Uterus (tissue), 4 donors: ENCODE measurements around the gene SETBP1. TPM values are rescaled to one million over a fixed set of nuclear protein-coding genes. Genes with fewer than 3 reads are reported as not detected.
A peak's percentile ranks its signal among the peaks of the same experiment; 100 is the strongest.

Source experiments
- DNase-seq, 2 donors: peaks; one replicate each; pipeline ENCODE4 v3.0.0-alpha.2; 2019 to 2020
- H3K27ac ChIP-seq, 2 donors: fragments of 200-600 bp; sonication (generic); 1 replicate in 1 of 2; 2 replicates in 1 of 2; pipeline ENCODE4 v1.5.1; 2016 to 2018
- H3K27me3 ChIP-seq, 2 donors: fragments of 200-600 bp; sonication (generic); one replicate each; pipeline ENCODE4 v1.5.1; 2018 to 2019; ENCODE audit warnings: control low read depth in 1 of 2
- H3K36me3 ChIP-seq, 2 donors: fragments of 200-600 bp; sonication (generic); one replicate each; pipeline ENCODE4 v1.5.1; 2019; ENCODE audit warnings: control low read depth in 1 of 2
- H3K4me1 ChIP-seq, 2 donors: fragments of 200-600 bp; sonication (generic); one replicate each; pipeline ENCODE4 v1.5.1; 2018 to 2019; ENCODE audit warnings: control low read depth in 1 of 2
- H3K4me3 ChIP-seq, 2 donors: fragments of 200-600 bp; sonication (generic); 1 replicate in 1 of 2; 2 replicates in 1 of 2; pipeline ENCODE4 v1.5.1; 2018 to 2019; ENCODE audit warnings: mild to moderate bottlenecking in 1 of 2
- H3K9me3 ChIP-seq, 2 donors: fragments of 200-600 bp; sonication (generic); one replicate each; pipeline ENCODE4 v1.5.1; 2019; ENCODE audit warnings: control low read depth in 1 of 2
- POLR2A ChIP-seq, 2 donors: fragments of 450-650 bp; IDR thresholded peaks; one replicate each; pipeline ENCODE4 v1.6.1; 2016; ENCODE audit warnings: antibody characterized with exemption in 2 of 2, mild to moderate bottlenecking in 1 of 2, moderate library complexity in 1 of 2
- intact Hi-C: fragments of 100-400 bp; cut with DNase I; formaldehyde crosslinking; loops from one replicate; pipeline ENCODE4 v1.15.1; 2023; ENCODE audit warnings: low total_unique reads
- total RNA-seq, 4 donors: library from RNA; depleted of rRNA in 3 of 4; stranded (reverse); fragments of >200 nt in 3 of 4; gene quantifications; one replicate each; pipeline versions ENCODE4 v1.1.0 to v1.2.4, GENCODE V29; 2014 to 2023
- TF ChIP-seq, protein P1 (sequence below), 4 experiments: fragments of 200-600 bp in 2 of 4; fragments of 450-650 bp in 2 of 4; sonication (generic) in 2 of 4; IDR thresholded peaks; one replicate each; pipeline ENCODE4 v1.5.1; 2016 to 2019; ENCODE audit warnings: antibody characterized with exemption in 4 of 4, mild to moderate bottlenecking in 2 of 4, moderate library complexity in 1 of 4
- donor health status: DM: yes; HTN: yes; CAD: no.

Gene SETBP1
- total RNA-seq, 4 donors from 2014 or later, result 16.8 to 74.0 (median 36.9) TPM

DNA sequence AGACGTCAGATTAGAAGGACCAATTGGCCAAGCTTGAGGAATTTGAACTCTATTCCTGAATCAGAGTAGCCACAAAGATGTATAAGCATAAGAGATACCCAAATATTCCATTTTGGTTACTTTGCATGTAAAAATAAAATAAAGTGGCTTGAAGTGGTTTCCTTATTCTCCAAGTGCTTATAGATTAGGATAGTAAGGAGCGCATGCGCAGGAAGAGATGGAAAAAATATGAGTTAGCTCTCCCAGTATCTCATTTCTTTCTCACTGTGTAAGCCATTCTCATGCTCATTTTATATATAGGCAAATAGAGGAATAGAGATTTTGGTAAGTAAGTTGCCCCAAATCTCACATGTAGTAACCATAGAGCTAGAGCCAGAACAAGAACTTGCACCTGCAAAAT, 241.3 kb downstream of the SETBP1 start:
- no peaks in the 10 kb centered on the region for H3K36me3 ChIP-seq
- peaks cover 0 to 10% of the 10 kb centered on the region in 2 donors for H3K4me1 ChIP-seq
- H3K27me3 ChIP-seq, result no peaks in the 10 kb centered on the region
- no peak for DNase-seq
- no peak overlapping the region for H3K27ac ChIP-seq
- TF ChIP-seq POLR2A (IDR thresholded peaks at IDR 0.05), result no peak
- TF ChIP-seq, protein P1, sequence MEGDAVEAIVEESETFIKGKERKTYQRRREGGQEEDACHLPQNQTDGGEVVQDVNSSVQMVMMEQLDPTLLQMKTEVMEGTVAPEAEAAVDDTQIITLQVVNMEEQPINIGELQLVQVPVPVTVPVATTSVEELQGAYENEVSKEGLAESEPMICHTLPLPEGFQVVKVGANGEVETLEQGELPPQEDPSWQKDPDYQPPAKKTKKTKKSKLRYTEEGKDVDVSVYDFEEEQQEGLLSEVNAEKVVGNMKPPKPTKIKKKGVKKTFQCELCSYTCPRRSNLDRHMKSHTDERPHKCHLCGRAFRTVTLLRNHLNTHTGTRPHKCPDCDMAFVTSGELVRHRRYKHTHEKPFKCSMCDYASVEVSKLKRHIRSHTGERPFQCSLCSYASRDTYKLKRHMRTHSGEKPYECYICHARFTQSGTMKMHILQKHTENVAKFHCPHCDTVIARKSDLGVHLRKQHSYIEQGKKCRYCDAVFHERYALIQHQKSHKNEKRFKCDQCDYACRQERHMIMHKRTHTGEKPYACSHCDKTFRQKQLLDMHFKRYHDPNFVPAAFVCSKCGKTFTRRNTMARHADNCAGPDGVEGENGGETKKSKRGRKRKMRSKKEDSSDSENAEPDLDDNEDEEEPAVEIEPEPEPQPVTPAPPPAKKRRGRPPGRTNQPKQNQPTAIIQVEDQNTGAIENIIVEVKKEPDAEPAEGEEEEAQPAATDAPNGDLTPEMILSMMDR (IDR thresholded peaks at IDR 0.05), result no peak
- intact Hi-C loops, result no loop called here
- H3K9me3 ChIP-seq, result no peaks in the 10 kb centered on the region
- H3K4me3 ChIP-seq, result no peak overlapping the region

GRCh38 chr18:44922968-44923367, 242.3 kb downstream of the SETBP1 start:
- Histone ChIP-seq H3K9me3 (no peaks in the 10 kb centered on the region), H3K4me1 (peaks cover 0 to 10% of the 10 kb centered on the region in 2 donors), H3K4me3 (no peak overlapping the region), H3K27ac (peak overlapping the region in 1 of 2 donors; percentile 3), H3K27me3 (no peaks in the 10 kb centered on the region), H3K36me3 (no peaks in the 10 kb centered on the region)
- TF ChIP-seq, protein P1 (IDR thresholded peaks at IDR 0.05), result no peak
- TF ChIP-seq POLR2A (IDR thresholded peaks at IDR 0.05), result no peak
- intact Hi-C loops, result no loop called here
- no peak for DNase-seq

DNA sequence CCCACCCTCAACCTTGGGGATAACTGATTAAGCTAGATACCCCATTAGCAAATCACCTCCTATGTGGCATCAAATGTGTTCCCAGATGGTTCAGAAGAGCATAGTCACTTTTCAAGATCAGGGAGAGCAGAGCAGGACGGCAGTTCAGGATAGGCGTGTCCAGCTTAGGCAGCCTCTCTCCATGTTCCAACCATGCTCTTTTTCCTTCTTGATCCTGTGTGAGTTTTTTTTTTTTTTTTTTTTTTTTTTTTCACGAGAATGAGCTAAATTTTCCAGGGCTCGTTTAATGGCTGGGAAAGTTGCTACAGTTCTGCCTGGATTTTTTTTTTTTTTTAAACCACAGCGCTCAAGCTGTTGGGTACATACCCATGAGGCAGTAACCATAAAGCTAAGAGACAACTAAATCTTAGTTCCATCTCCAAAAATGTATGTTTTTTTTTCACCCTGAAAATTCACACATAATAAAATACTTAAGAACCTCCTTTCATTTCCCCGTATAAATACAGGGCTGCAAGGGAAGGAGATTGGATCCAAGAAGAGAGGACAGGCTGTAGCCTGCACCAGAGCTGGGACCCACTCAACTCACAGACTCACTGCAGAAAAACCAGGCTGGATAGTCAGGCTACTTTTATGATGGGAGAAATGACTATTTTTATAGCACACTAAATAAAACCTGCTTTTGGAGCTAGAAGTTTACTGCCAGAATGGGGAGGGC, 244.3 kb downstream of the SETBP1 start:
- DNase-seq, result no peak
- H3K27me3 ChIP-seq, result no peaks in the 10 kb centered on the region
- TF ChIP-seq POLR2A (IDR thresholded peaks at IDR 0.05), result no peak
- TF ChIP-seq, protein P1 (IDR thresholded peaks at IDR 0.05), result no peak
- no peaks in the 10 kb centered on the region for H3K9me3 ChIP-seq
- intact Hi-C loops, result no loop called here
- peaks cover 0 to 6% of the 10 kb centered on the region in 2 donors for H3K4me1 ChIP-seq
- H3K36me3 ChIP-seq, result no peaks in the 10 kb centered on the region
- H3K27ac ChIP-seq, result peak overlapping the region; percentile 65 to 89
- no peak overlapping the region for H3K4me3 ChIP-seq

DNA sequence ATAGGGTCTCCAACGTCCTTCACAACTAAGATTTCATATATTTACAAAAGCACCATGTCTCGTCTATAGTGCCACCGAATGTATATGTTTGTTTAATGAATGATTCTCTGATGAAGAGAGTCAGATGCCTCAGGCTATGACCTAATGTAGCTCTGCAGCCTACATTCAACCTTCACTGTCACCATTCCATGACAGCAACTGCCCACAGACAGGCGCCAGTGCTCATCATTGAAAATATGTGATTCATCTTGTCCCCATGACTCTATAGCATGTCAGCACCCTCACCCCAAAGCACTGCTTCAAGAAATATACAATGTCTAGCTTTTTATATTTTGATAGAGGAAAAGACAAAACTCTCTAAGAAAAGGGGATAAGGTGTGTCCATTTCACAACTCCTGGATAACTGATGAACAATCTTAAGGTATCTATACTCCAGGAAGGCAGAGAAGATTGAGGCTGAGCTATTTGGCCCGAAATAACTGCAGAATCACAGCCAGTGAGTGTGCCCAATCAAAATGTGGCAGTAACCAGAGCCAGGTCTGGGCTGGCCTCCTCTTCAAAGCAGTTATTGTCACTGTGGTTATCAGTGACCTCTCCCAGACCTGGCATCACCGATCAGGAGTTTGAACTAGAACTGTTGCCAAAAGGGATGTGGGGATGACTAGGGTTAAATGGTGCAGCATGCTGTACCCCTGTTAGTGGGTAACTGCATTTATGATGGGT, 246.6 kb downstream of the SETBP1 start:
- intact Hi-C loops, result no loop called here
- Histone ChIP-seq H3K9me3 (no peaks in the 10 kb centered on the region), H3K27me3 (no peaks in the 10 kb centered on the region), H3K4me1 (peaks cover 0 to 6% of the 10 kb centered on the region in 2 donors), H3K36me3 (no peaks in the 10 kb centered on the region), H3K4me3 (no peak overlapping the region), H3K27ac (peak overlapping the region in 1 of 2 donors; percentile 89)
- no peak for DNase-seq
- TF ChIP-seq, protein P1 (IDR thresholded peaks at IDR 0.05), result no peak
- TF ChIP-seq POLR2A (IDR thresholded peaks at IDR 0.05), result no peak

GRCh38 chr18:44934901-44935300, 254.2 kb downstream of the SETBP1 start:
- DNase-seq, result no peak
- intact Hi-C loops, result no loop called here
- Histone ChIP-seq H3K4me3 (no peak overlapping the region), H3K36me3 (no peaks in the 10 kb centered on the region), H3K4me1 (no peaks in the 10 kb centered on the region), H3K9me3 (peaks cover 0 to 4% of the 10 kb centered on the region in 2 donors), H3K27me3 (no peaks in the 10 kb centered on the region), H3K27ac (no peak overlapping the region)
- TF ChIP-seq, protein P1 (IDR thresholded peaks at IDR 0.05), result no peak
